Nephron (organoid): ENCODE results near the gene DLG5.
A peak's percentile ranks its signal among the peaks of the same experiment; 100 is the strongest.

Experiments used
- H3K27ac Mint-ChIP-seq, 3 experiments: 2 replicates each; pipeline ENCODE4 v1.8.0; 2020; ENCODE audit warnings: mixed read lengths in 3 of 3, mild to moderate bottlenecking in 2 of 3, moderate library complexity in 1 of 3
- H3K27me3 Mint-ChIP-seq: 2 replicates; pipeline ENCODE4 v1.8.0; 2021; ENCODE audit warnings: low read depth, mild to moderate bottlenecking, moderate library complexity, mixed read lengths
- H3K36me3 Mint-ChIP-seq: 2 replicates; pipeline ENCODE4 v1.8.0; 2020; ENCODE audit warnings: low read depth, mixed read lengths
- H3K4me1 Mint-ChIP-seq: 2 replicates; pipeline ENCODE4 v1.8.0; 2020; ENCODE audit warnings: mixed read lengths
- H3K4me3 Mint-ChIP-seq, 3 experiments: 2 replicates each; pipeline ENCODE4 v1.8.0; 2020; ENCODE audit warnings: mild to moderate bottlenecking in 3 of 3, mixed read lengths in 3 of 3, moderate library complexity in 2 of 3
- H3K9me3 Mint-ChIP-seq: 2 replicates; pipeline ENCODE4 v1.8.0; 2020; ENCODE audit warnings: mixed read lengths
- TF ChIP-seq, protein P1 (sequence below), 3 experiments: fragments of 200-600 bp; sonication (generic); IDR thresholded peaks; one replicate each; pipeline ENCODE4 v1.5.0; 2021; ENCODE audit warnings: antibody characterized with exemption in 3 of 3; ENCODE audit not compliant: unreplicated experiment in 3 of 3

Gene DLG5

DNA sequence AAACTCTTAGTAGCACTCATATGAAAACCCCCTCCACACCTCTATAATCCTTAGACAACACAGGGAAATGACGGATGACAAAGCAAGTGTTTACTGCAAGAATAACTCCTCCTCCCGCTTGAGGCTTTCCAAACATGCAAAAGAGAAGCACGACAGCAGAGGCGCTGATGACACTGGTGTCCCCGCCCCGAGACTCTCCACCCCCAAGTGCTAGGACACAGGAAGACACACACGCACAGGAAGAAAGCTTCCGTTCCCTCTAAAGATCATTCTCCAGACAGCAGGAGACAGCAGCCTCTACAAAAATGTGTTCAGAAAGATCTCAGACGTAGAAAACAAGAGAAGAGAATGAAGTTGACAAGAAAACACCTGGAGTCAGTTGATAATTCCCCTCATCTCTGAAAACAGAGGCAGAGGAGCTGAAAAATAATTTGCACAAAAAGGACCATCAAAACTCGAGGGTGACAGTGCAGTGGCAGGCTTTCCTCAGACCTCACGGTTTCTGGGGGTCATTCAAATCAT lies 90.2 kb downstream of the DLG5 start:
- Mint-ChIP-seq H3K4me3 (peak overlapping the region in 1 of 3 experiments; percentile 6), H3K9me3 (no peaks in the 10 kb centered on the region), H3K36me3 (peaks cover 60% of the 10 kb centered on the region), H3K4me1 (peaks cover 20% of the 10 kb centered on the region), H3K27ac (peak overlapping the region; percentile 26 to 56 (median 34)), H3K27me3 (no peaks in the 10 kb centered on the region)
- TF ChIP-seq, protein P1, sequence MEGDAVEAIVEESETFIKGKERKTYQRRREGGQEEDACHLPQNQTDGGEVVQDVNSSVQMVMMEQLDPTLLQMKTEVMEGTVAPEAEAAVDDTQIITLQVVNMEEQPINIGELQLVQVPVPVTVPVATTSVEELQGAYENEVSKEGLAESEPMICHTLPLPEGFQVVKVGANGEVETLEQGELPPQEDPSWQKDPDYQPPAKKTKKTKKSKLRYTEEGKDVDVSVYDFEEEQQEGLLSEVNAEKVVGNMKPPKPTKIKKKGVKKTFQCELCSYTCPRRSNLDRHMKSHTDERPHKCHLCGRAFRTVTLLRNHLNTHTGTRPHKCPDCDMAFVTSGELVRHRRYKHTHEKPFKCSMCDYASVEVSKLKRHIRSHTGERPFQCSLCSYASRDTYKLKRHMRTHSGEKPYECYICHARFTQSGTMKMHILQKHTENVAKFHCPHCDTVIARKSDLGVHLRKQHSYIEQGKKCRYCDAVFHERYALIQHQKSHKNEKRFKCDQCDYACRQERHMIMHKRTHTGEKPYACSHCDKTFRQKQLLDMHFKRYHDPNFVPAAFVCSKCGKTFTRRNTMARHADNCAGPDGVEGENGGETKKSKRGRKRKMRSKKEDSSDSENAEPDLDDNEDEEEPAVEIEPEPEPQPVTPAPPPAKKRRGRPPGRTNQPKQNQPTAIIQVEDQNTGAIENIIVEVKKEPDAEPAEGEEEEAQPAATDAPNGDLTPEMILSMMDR (IDR thresholded peaks at IDR 0.05; ENCODE audit: unreplicated experiment in 3 of 3), result no peak

DNA sequence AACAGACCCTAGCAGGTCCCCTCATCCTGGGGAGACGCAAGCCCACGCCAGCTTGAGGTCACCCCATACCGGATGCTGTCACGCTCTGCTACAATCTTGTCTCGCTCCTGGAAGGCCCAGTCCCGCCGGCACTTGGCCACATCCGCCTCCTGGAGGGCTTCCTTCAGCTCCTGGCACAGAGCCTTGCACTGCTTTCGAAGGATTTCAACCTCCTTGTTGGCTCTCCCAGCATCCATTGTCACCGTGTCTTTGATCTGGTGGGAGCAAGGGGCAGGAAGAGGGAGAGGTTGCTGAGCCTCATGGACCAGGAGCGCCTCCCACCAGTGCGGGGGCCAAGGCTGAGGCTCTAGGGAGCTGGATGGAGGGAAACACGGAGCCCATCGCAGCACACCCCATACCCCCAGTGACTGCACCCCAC lies 90.9 kb downstream of the DLG5 start:
- H3K27ac Mint-ChIP-seq, result no peak overlapping the region

DNA sequence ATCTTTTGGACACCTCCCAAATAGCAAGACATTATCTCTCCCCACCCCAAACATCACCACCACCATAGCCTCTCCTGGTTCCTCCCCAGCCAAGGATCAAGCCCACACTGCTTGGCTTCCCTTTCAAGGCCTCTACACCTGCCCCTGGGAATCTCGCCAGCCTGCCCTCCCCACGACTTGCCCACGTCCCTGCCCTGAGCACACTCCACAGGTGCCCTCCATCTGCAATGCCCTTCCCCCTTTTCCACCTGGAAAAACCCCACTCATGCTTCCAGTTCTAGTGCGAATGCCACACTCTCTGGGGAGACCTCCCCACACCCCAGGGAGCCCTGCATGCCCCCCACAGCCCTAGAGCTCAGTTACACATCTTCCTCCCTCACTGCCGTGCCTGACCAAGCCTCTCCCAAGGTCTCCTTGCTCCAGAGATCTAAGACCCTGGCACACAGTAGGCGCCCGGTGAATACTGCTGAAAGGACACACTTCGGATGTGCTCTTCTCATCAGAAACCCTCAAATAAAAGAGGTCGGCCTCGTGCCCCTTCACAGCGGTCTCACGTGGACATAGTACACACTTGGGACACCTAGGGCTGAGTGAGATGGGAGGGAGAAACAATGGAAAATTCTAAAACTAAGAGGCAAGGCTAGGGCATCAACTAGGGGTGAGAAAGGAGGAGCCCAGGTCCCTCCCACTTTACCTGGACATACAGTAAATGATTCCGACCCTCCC lies 91.4 kb downstream of the DLG5 start:
- Mint-ChIP-seq H3K36me3 (peaks cover 63% of the 10 kb centered on the region), H3K4me3 (no peak overlapping the region), H3K9me3 (no peaks in the 10 kb centered on the region), H3K27me3 (no peaks in the 10 kb centered on the region), H3K27ac (no peak overlapping the region), H3K4me1 (peaks cover 20% of the 10 kb centered on the region)
- TF ChIP-seq, protein P1 (IDR thresholded peaks at IDR 0.05; ENCODE audit: unreplicated experiment in 3 of 3), result no peak

More for the DNA sequence above, 90.9 kb downstream of the DLG5 start:
- Mint-ChIP-seq H3K27me3 (no peaks in the 10 kb centered on the region), H3K4me1 (peaks cover 20% of the 10 kb centered on the region), H3K9me3 (no peaks in the 10 kb centered on the region), H3K36me3 (peaks cover 58% of the 10 kb centered on the region), H3K4me3 (no peak overlapping the region)
- TF ChIP-seq, protein P1 (IDR thresholded peaks at IDR 0.05; ENCODE audit: unreplicated experiment in 3 of 3), result no peak

DNA sequence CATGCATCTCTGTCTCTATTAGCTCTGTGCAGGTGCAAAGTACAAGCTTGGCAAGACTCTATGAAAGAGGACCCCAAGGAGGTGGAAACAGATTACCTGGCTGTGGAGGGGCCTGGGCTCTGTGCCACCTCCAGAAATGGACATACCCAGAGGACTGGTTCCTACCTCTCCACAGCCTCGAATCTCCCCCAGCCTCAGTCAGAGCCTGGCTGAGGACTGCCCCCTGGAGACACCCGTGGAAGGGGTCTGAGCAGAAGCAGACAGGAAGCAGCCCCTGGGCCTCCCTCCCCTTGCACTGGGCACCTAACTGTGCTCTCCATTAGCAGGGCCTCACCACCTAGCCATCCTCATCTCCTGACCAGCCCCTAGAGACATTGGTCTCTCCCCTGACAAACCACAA lies 92.0 kb downstream of the DLG5 start:
- no peaks in the 10 kb centered on the region for H3K27me3 Mint-ChIP-seq

DNA sequence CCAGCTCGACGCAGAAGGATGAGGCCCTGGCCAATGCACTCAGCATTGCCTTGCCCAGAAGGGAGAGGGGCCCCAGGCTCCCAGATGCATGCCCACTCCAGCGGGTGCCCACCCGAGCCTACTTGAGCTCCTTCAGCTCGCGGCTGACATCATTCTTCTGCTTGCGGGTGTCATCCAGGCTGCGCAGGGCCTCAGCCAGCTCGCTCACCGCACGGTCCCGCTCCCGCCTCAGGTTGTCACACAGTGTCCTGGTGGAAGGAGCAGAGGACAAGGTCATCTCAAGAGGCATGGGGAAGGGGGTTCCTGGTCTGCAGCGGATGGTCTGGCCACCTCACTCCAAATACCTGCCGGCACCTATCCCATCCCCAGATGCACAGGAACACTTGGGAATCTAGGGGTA lies 92.8 kb downstream of the DLG5 start:
- H3K27ac Mint-ChIP-seq, result no peak overlapping the region
- H3K27me3 Mint-ChIP-seq, result no peaks in the 10 kb centered on the region
- H3K4me1 Mint-ChIP-seq, result peaks cover 20% of the 10 kb centered on the region
- H3K4me3 Mint-ChIP-seq, result no peak overlapping the region
- TF ChIP-seq, protein P1 (IDR thresholded peaks at IDR 0.05; ENCODE audit: unreplicated experiment in 3 of 3), result no peak
- peaks cover 68% of the 10 kb centered on the region for H3K36me3 Mint-ChIP-seq
- H3K9me3 Mint-ChIP-seq, result no peaks in the 10 kb centered on the region

More for the DNA sequence above, 92.0 kb downstream of the DLG5 start:
- H3K36me3 Mint-ChIP-seq, result peaks cover 63% of the 10 kb centered on the region
- H3K27ac Mint-ChIP-seq, result no peak overlapping the region
- H3K4me3 Mint-ChIP-seq, result no peak overlapping the region
- no peaks in the 10 kb centered on the region for H3K9me3 Mint-ChIP-seq
- peaks cover 20% of the 10 kb centered on the region for H3K4me1 Mint-ChIP-seq
- TF ChIP-seq, protein P1 (IDR thresholded peaks at IDR 0.05; ENCODE audit: unreplicated experiment in 3 of 3), result no peak

DNA sequence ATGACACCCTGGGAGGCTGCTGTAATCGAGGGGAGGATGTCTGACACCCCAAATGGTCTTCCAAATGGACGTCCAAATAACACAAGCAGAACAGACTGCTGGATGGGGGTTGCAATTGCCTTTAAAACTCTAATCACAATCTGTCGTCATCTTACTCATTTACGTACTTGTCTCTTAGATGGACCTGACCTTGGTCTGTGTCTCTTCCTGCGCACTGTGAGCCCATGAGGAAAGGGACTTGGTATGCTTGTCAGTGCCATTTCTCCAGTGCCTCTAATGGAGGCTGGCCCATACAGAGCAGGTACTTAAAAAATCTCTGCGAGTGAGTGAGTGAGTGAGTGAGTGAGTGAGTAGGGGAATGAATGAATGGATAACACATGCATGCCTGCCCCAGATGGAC lies 93.3 kb downstream of the DLG5 start:
- no peaks in the 10 kb centered on the region for H3K9me3 Mint-ChIP-seq
- no peak overlapping the region for H3K4me3 Mint-ChIP-seq
- H3K27me3 Mint-ChIP-seq, result no peaks in the 10 kb centered on the region
- TF ChIP-seq, protein P1 (IDR thresholded peaks at IDR 0.05; ENCODE audit: unreplicated experiment in 3 of 3), result no peak
- H3K4me1 Mint-ChIP-seq, result peaks cover 17% of the 10 kb centered on the region
- peaks cover 70% of the 10 kb centered on the region for H3K36me3 Mint-ChIP-seq
- no peak overlapping the region for H3K27ac Mint-ChIP-seq
